Nephron (organoid): ENCODE measurements around the gene HIPK2.
A peak's percentile ranks its signal among the peaks of the same experiment; 100 is the strongest.

Experiments used
- H3K27ac Mint-ChIP-seq, 3 experiments: 2 replicates each; pipeline ENCODE4 v1.8.0; 2020; ENCODE audit warnings: mixed read lengths in 3 of 3, mild to moderate bottlenecking in 2 of 3, moderate library complexity in 1 of 3
- H3K27me3 Mint-ChIP-seq: 2 replicates; pipeline ENCODE4 v1.8.0; 2021; ENCODE audit warnings: low read depth, mild to moderate bottlenecking, moderate library complexity, mixed read lengths
- H3K36me3 Mint-ChIP-seq: 2 replicates; pipeline ENCODE4 v1.8.0; 2020; ENCODE audit warnings: low read depth, mixed read lengths
- H3K4me1 Mint-ChIP-seq: 2 replicates; pipeline ENCODE4 v1.8.0; 2020; ENCODE audit warnings: mixed read lengths
- H3K4me3 Mint-ChIP-seq, 3 experiments: 2 replicates each; pipeline ENCODE4 v1.8.0; 2020; ENCODE audit warnings: mild to moderate bottlenecking in 3 of 3, mixed read lengths in 3 of 3, moderate library complexity in 2 of 3
- H3K9me3 Mint-ChIP-seq: 2 replicates; pipeline ENCODE4 v1.8.0; 2020; ENCODE audit warnings: mixed read lengths
- CTCF ChIP-seq, 3 experiments: fragments of 200-600 bp; sonication (generic); IDR thresholded peaks; one replicate each; pipeline ENCODE4 v1.5.0; 2021; ENCODE audit warnings: antibody characterized with exemption in 3 of 3; ENCODE audit not compliant: unreplicated experiment in 3 of 3

The HIPK2 gene

GRCh38 chr7:139745678-139746143, 32.1 kb downstream of the HIPK2 start:
- Mint-ChIP-seq H3K36me3 (peaks cover 13% of the 10 kb centered on the region), H3K27ac (peak overlapping the region; percentile 26 to 83 (median 29)), H3K9me3 (no peaks in the 10 kb centered on the region), H3K4me3 (peak overlapping the region in 2 of 3 experiments; percentile 10 to 20), H3K4me1 (peaks cover 51% of the 10 kb centered on the region), H3K27me3 (no peaks in the 10 kb centered on the region)
- TF ChIP-seq CTCF (IDR thresholded peaks at IDR 0.05; ENCODE audit: unreplicated experiment in 3 of 3) = no peak

GRCh38 chr7:139744768-139745677, 32.8 kb downstream of the HIPK2 start:
- no peak for TF ChIP-seq CTCF (IDR thresholded peaks at IDR 0.05; ENCODE audit: unreplicated experiment in 3 of 3)
- no peaks in the 10 kb centered on the region for H3K9me3 Mint-ChIP-seq
- peaks cover 54% of the 10 kb centered on the region for H3K4me1 Mint-ChIP-seq
- H3K27me3 Mint-ChIP-seq = no peaks in the 10 kb centered on the region
- H3K36me3 Mint-ChIP-seq = peaks cover 18% of the 10 kb centered on the region
- H3K4me3 Mint-ChIP-seq = peak overlapping the region in 2 of 3 experiments; percentile 10 to 20
- peak overlapping the region; percentile 26 to 83 (median 29) for H3K27ac Mint-ChIP-seq

- no peaks in the 10 kb centered on the region for H3K27me3 Mint-ChIP-seq
- H3K4me3 Mint-ChIP-seq = no peak overlapping the region
- H3K9me3 Mint-ChIP-seq = no peaks in the 10 kb centered on the region
- H3K4me1 Mint-ChIP-seq = peaks cover 46% of the 10 kb centered on the region
- H3K27ac Mint-ChIP-seq = peak overlapping the region in 2 of 3 experiments; percentile 17 to 33
- H3K36me3 Mint-ChIP-seq = peaks cover 23% of the 10 kb centered on the region
- TF ChIP-seq CTCF (IDR thresholded peaks at IDR 0.05; ENCODE audit: unreplicated experiment in 3 of 3) = no peak
These were observed 33.6 kb downstream of the HIPK2 start for GRCh38 chr7:139743967-139744767.

GRCh38 chr7:139743267-139743966, 34.4 kb downstream of the HIPK2 start:
- Mint-ChIP-seq H3K27ac (peak overlapping the region in 1 of 3 experiments; percentile 17), H3K4me1 (peaks cover 45% of the 10 kb centered on the region), H3K36me3 (peaks cover 23% of the 10 kb centered on the region), H3K9me3 (no peaks in the 10 kb centered on the region), H3K27me3 (no peaks in the 10 kb centered on the region), H3K4me3 (no peak overlapping the region)
- no peak for TF ChIP-seq CTCF (IDR thresholded peaks at IDR 0.05; ENCODE audit: unreplicated experiment in 3 of 3)

- H3K4me3 Mint-ChIP-seq = no peak overlapping the region
- H3K27ac Mint-ChIP-seq = peak overlapping the region in 1 of 3 experiments; percentile 42
- H3K4me1 Mint-ChIP-seq = peaks cover 60% of the 10 kb centered on the region
- TF ChIP-seq CTCF (IDR thresholded peaks at IDR 0.05; ENCODE audit: unreplicated experiment in 3 of 3) = no peak
- peaks cover 27% of the 10 kb centered on the region for H3K36me3 Mint-ChIP-seq
- no peaks in the 10 kb centered on the region for H3K9me3 Mint-ChIP-seq
- no peaks in the 10 kb centered on the region for H3K27me3 Mint-ChIP-seq
These were observed 35.9 kb downstream of the HIPK2 start for GRCh38 chr7:139741789-139742344.
